Activated CD4-positive, alpha-beta T cell treated with anti-CD3 and anti-CD28 coated beads, Interleukin-2, amount 10 ng/mL, durations not matched to agents 7 days and 5 days (primary cell): ENCODE data around the gene LETM1. TPM values are rescaled to one million over a fixed set of nuclear protein-coding genes. Genes with fewer than 3 reads are reported as not detected.

Experiments
- CTCF ChIA-PET: fragments of 350-600 bp; sonication (Branson Sonifier 250); formaldehyde crosslinking; loops from one replicate; lab custom pipeline; 2021; ENCODE audit warnings: antibody characterized with exemption; lab: Charles Lee
- POLR2A ChIA-PET: fragments of 350-600 bp; sonication (Branson Sonifier 250); formaldehyde crosslinking; loops from one replicate; lab custom pipeline; 2021; ENCODE audit warnings: antibody characterized with exemption; lab: Charles Lee
- DNase-seq: peaks from one replicate; pipeline ENCODE4 v3.0.0-alpha.2; 2020
- H3K27ac Mint-ChIP-seq: one replicate; pipeline ENCODE4 v1.8.0; 2021; ENCODE audit warnings: mild to moderate bottlenecking, moderate library complexity, mixed read lengths
- H3K27me3 Mint-ChIP-seq: one replicate; pipeline ENCODE4 v1.8.0; 2021; ENCODE audit warnings: mixed read lengths
- H3K36me3 Mint-ChIP-seq: one replicate; pipeline ENCODE4 v1.8.0; 2021; ENCODE audit warnings: low read depth, mixed read lengths
- H3K4me1 Mint-ChIP-seq: one replicate; pipeline ENCODE4 v1.8.0; 2021; ENCODE audit warnings: mixed read lengths
- H3K4me3 Mint-ChIP-seq: one replicate; pipeline ENCODE4 v1.8.0; 2021; ENCODE audit warnings: mild to moderate bottlenecking, moderate library complexity, mixed read lengths
- H3K9me3 Mint-ChIP-seq: one replicate; pipeline ENCODE4 v1.8.0; 2021; ENCODE audit warnings: mixed read lengths
- total RNA-seq, 2 experiments: library from RNA; stranded (reverse); gene quantifications; one replicate each; pipeline ENCODE4 v1.2.3, GENCODE V29; 2021

Gene LETM1
- total RNA-seq, 2 experiments from 2014 or later: 40.7 to 49.5 TPM

DNA sequence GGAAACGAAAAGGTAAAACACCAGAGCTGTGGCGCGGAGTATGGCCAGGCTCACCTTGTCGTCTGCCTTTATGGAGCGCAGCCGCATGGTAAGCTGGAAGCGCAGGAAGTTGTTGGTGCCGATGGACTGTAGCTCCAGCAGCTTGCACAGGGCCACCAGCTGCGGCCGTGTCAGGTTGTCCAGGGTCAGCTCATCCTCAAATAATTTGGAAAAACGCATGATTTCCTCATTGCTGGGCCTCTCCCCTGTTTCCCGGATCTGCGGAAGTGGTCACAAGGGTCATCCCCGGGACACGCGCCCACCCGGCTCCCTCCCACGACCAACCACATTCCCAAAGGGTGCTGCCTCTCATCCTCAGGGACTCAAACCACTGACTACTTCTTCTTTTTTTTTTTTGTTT is 23.3 kb downstream of the LETM1 start:
- POLR2A ChIA-PET: no interaction called here
- CTCF ChIA-PET: interaction anchor here (1.2 to 1.4 kb wide), 2 partner anchors 9 to 12 kb away, joined by 3 to 4 read pairs; no protein-coding TSS in a partner anchor
- H3K27me3 Mint-ChIP-seq: no peaks in the 10 kb centered on the region
- no peaks in the 10 kb centered on the region for H3K9me3 Mint-ChIP-seq
- H3K36me3 Mint-ChIP-seq: peaks cover 22% of the 10 kb centered on the region
- DNase-seq: no peak
- no peak overlapping the region for H3K27ac Mint-ChIP-seq
- H3K4me3 Mint-ChIP-seq: no peak overlapping the region
- peaks cover 7% of the 10 kb centered on the region for H3K4me1 Mint-ChIP-seq

- CTCF ChIA-PET: interaction anchor here (0.8 to 1.0 kb wide), 2 partner anchors 21 to 55 kb away, joined by 4 read pairs; no protein-coding TSS in a partner anchor
- Mint-ChIP-seq H3K27ac (no peak overlapping the region), H3K9me3 (no peaks in the 10 kb centered on the region)
These were observed 24.6 kb downstream of the LETM1 start for GRCh38 chr4:1831331-1831730.

GRCh38 chr4:1830642-1831228 is 25.2 kb downstream of the LETM1 start:
- Mint-ChIP-seq H3K4me3 (no peak overlapping the region), H3K27me3 (no peaks in the 10 kb centered on the region), H3K36me3 (peaks cover 22% of the 10 kb centered on the region), H3K4me1 (peaks cover 7% of the 10 kb centered on the region), H3K27ac (no peak overlapping the region), H3K9me3 (no peaks in the 10 kb centered on the region)
- no peak for DNase-seq
- ChIA-PET CTCF (interaction anchor here (0.6 to 1.5 kb wide), 5 partner anchors 12 to 106 kb away, joined by 3 to 4 read pairs (median 4); no protein-coding TSS in a partner anchor), POLR2A (no interaction called here)

More at GRCh38 chr4:1831331-1831730, 24.6 kb downstream of the LETM1 start:
- no peak overlapping the region for H3K4me3 Mint-ChIP-seq
- peaks cover 7% of the 10 kb centered on the region for H3K4me1 Mint-ChIP-seq
- no peaks in the 10 kb centered on the region for H3K27me3 Mint-ChIP-seq
- H3K36me3 Mint-ChIP-seq: peaks cover 22% of the 10 kb centered on the region
- POLR2A ChIA-PET: no interaction called here
- no peak for DNase-seq

GRCh38 chr4:1830234-1830633 is 25.7 kb downstream of the LETM1 start:
- Mint-ChIP-seq H3K36me3 (peaks cover 22% of the 10 kb centered on the region), H3K4me3 (no peak overlapping the region), H3K27ac (no peak overlapping the region), H3K9me3 (no peaks in the 10 kb centered on the region), H3K27me3 (no peaks in the 10 kb centered on the region), H3K4me1 (peaks cover 7% of the 10 kb centered on the region)
- CTCF ChIA-PET: interaction anchor here (0.7 to 1.5 kb wide), 3 partner anchors 12 to 56 kb away, joined by 3 to 4 read pairs (median 4); no protein-coding TSS in a partner anchor
- no peak for DNase-seq
- POLR2A ChIA-PET: no interaction called here

DNA sequence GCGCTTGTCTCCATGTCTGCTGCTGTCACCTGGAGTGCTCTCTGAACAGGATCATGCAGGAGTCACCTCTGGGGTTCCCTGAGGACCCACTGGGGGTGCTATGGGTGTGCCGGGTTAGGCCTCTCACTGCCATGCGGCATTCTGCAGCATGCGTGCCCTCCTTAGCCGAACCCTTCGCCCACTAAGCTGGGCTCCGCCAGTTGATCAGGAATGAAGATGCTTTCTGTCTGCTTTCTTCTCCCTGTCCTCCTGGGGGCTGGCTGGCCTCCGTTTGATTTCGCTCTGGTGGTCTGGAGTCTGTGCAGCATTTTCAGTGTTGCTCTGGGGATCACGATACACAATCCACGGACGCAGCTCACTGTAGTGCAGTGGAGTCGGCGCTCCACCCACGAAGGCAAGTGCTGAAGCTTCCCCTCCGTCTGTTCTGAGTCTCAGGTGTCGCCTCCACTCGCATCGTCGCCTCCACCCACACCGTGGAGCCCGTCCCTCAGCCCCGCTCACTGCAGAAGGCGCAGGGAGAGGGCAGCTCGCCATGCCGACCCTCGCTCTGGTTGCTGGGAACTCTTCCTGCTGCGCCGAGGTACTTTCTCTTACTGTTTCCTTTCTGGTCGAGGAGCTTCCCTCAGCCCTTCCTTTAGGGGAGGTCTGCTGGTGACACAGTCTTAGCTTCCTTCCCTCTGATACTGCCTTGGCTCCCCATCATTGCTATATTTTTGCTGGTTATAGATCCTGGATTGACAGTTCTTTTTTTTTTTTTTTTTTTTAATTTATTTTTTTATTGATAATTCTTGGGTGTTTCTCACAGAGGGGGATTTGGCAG is 29.2 kb downstream of the LETM1 start:
- Mint-ChIP-seq H3K27me3 (no peaks in the 10 kb centered on the region), H3K9me3 (no peaks in the 10 kb centered on the region), H3K36me3 (peaks cover 23% of the 10 kb centered on the region), H3K4me1 (peaks cover 4% of the 10 kb centered on the region), H3K4me3 (no peak overlapping the region), H3K27ac (no peak overlapping the region)
- CTCF ChIA-PET: no interaction called here
- no peak for DNase-seq
- POLR2A ChIA-PET: no interaction called here

GRCh38 chr4:1825326-1825725 is 30.6 kb downstream of the LETM1 start:
- no peaks in the 10 kb centered on the region for H3K9me3 Mint-ChIP-seq
- no peaks in the 10 kb centered on the region for H3K4me1 Mint-ChIP-seq
- no peak overlapping the region for H3K4me3 Mint-ChIP-seq
- H3K36me3 Mint-ChIP-seq: peaks cover 22% of the 10 kb centered on the region
- no peak overlapping the region for H3K27ac Mint-ChIP-seq
- ChIA-PET POLR2A (no interaction called here), CTCF (no interaction called here)
- DNase-seq: no peak
- no peaks in the 10 kb centered on the region for H3K27me3 Mint-ChIP-seq

GRCh38 chr4:1824746-1825145 is 31.2 kb downstream of the LETM1 start:
- H3K27ac Mint-ChIP-seq: no peak overlapping the region
- H3K27me3 Mint-ChIP-seq: no peaks in the 10 kb centered on the region
- peaks cover 21% of the 10 kb centered on the region for H3K36me3 Mint-ChIP-seq
- no peak for DNase-seq
- CTCF ChIA-PET: no interaction called here
- POLR2A ChIA-PET: no interaction called here
- no peaks in the 10 kb centered on the region for H3K4me1 Mint-ChIP-seq
- no peaks in the 10 kb centered on the region for H3K9me3 Mint-ChIP-seq
- no peak overlapping the region for H3K4me3 Mint-ChIP-seq

- no peaks in the 10 kb centered on the region for H3K27me3 Mint-ChIP-seq
- CTCF ChIA-PET: interaction anchor here (0.6 to 1.5 kb wide), 2 partner anchors 10 to 1289 kb away, joined by 3 to 4 read pairs; no protein-coding TSS in a partner anchor
- peaks cover 24% of the 10 kb centered on the region for H3K36me3 Mint-ChIP-seq
- POLR2A ChIA-PET: no interaction called here
- no peaks in the 10 kb centered on the region for H3K9me3 Mint-ChIP-seq
- no peak overlapping the region for H3K27ac Mint-ChIP-seq
- H3K4me3 Mint-ChIP-seq: no peak overlapping the region
- no peaks in the 10 kb centered on the region for H3K4me1 Mint-ChIP-seq
- no peak for DNase-seq
These were observed 32.4 kb downstream of the LETM1 start for GRCh38 chr4:1823545-1823932.

DNA sequence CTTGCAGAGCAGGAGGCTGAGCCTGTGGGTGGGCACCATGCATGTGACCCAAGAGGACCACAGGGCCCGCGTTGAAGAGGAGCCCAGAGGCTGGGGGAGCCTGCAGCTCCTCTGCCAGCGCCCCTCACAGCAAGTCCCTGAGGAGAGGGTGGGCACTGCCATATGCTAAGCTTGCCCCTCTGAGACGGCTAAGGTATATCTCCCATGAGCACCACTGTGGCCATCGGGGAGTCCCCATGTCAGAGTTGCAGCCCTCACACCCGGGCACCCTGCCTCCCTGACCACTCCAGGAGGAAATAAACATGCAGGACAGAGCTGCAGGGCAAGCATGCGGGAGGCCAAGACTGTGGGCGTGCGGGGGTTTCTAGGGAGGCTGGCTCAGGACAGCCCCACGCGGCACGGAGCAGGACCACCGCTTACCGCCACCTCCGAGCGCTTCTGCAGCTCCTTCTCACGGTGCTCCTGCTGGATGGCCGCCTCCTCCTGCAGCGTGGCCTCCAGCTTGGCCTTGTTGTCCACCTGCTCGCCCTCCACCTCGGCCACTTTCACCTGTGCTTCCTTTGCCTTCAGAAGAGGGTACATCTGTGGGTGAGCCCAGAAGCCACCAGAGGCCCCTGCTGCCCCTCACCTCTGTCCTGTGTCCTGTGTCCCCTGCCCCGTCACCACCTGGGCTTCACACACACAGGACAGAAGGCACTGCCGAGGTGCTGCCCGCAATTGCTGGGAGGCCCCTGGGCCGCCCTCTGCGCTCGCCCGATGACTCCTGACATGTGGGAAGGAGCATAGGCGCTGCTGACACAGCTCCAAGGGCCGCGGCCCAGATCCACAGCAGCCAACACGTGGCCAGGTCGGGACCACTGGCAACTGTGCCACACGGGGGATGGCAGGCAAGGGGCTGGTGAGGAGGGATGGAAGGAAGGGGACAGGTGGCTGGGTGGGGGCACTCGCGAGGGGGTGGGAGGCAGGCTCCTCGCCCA is 33.1 kb downstream of the LETM1 start:
- H3K4me3 Mint-ChIP-seq: no peak overlapping the region
- peaks cover 24% of the 10 kb centered on the region for H3K36me3 Mint-ChIP-seq
- H3K27me3 Mint-ChIP-seq: no peaks in the 10 kb centered on the region
- CTCF ChIA-PET: interaction anchor here (0.6 to 1.5 kb wide), 3 partner anchors 10 to 1290 kb away, joined by 3 to 4 read pairs (median 3); no protein-coding TSS in a partner anchor
- DNase-seq: no peak
- no peaks in the 10 kb centered on the region for H3K4me1 Mint-ChIP-seq
- H3K9me3 Mint-ChIP-seq: no peaks in the 10 kb centered on the region
- POLR2A ChIA-PET: no interaction called here
- H3K27ac Mint-ChIP-seq: no peak overlapping the region

- Mint-ChIP-seq H3K36me3 (peaks cover 23% of the 10 kb centered on the region), H3K27ac (no peak overlapping the region)
- POLR2A ChIA-PET: no interaction called here
These were observed 34.0 kb downstream of the LETM1 start for GRCh38 chr4:1821679-1822567.

GRCh38 chr4:1819816-1820215 is 36.1 kb downstream of the LETM1 start:
- Mint-ChIP-seq H3K4me1 (no peaks in the 10 kb centered on the region), H3K4me3 (no peak overlapping the region), H3K27ac (no peak overlapping the region), H3K9me3 (no peaks in the 10 kb centered on the region), H3K36me3 (peaks cover 26% of the 10 kb centered on the region), H3K27me3 (no peaks in the 10 kb centered on the region)
- POLR2A ChIA-PET: no interaction called here
- no peak for DNase-seq
- CTCF ChIA-PET: interaction anchor here (0.6 to 1.0 kb wide), 3 partner anchors 9 to 159 kb away, joined by 3 to 4 read pairs (median 3); no protein-coding TSS in a partner anchor

More at GRCh38 chr4:1821679-1822567, 34.0 kb downstream of the LETM1 start:
- Mint-ChIP-seq H3K27me3 (no peaks in the 10 kb centered on the region), H3K9me3 (no peaks in the 10 kb centered on the region), H3K4me3 (no peak overlapping the region), H3K4me1 (no peaks in the 10 kb centered on the region)
- CTCF ChIA-PET: interaction anchor here (0.9 to 1.0 kb wide), 2 partner anchors 13 to 66 kb away, joined by 3 read pairs; no protein-coding TSS in a partner anchor
- DNase-seq: no peak
